ENCODE data around the gene EBI3. TPM values are rescaled to one million over a fixed set of nuclear protein-coding genes. Genes with fewer than 3 reads are reported as not detected.

EBI3 gene
- total and polyA plus RNA-seq, 2 of the 13 experiments (the other 11 are each of a cell fraction or from before 2014, with no cell fraction given) = 3.4 TPM; not detected in 1

DNA sequence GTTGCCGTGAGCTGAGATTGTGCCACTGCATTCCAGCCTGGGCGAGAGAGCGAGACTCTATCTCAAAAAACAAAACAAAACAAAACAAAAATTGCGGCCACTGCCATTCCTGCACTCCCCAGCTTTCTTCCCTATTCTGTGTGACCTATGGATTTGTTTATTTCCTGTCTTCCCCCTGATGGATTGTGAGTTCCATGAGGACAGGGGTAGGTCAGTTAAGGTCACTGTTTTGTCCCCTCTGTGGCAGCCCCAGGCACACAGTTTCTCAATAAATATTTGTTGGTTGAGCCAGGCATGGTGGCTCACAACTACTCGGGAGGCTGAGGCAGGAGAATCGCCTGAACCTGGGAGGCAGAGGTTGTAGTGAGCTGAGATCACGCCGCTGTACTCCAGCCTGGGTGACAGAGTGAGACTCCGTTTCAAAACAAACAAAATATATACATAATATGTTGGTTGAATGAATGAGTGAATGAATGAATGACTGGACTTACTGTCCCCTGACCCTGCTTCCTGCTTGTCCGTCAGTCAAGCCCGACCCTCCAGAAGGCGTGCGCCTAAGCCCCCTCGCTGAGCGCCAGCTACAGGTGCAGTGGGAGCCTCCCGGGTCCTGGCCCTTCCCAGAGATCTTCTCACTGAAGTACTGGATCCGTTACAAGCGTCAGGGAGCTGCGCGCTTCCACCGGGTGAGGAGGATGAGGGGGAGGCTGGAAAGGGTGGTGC is 5.0 kb downstream of the EBI3 start (continued):
- TF ChIP-seq, protein P1, sequence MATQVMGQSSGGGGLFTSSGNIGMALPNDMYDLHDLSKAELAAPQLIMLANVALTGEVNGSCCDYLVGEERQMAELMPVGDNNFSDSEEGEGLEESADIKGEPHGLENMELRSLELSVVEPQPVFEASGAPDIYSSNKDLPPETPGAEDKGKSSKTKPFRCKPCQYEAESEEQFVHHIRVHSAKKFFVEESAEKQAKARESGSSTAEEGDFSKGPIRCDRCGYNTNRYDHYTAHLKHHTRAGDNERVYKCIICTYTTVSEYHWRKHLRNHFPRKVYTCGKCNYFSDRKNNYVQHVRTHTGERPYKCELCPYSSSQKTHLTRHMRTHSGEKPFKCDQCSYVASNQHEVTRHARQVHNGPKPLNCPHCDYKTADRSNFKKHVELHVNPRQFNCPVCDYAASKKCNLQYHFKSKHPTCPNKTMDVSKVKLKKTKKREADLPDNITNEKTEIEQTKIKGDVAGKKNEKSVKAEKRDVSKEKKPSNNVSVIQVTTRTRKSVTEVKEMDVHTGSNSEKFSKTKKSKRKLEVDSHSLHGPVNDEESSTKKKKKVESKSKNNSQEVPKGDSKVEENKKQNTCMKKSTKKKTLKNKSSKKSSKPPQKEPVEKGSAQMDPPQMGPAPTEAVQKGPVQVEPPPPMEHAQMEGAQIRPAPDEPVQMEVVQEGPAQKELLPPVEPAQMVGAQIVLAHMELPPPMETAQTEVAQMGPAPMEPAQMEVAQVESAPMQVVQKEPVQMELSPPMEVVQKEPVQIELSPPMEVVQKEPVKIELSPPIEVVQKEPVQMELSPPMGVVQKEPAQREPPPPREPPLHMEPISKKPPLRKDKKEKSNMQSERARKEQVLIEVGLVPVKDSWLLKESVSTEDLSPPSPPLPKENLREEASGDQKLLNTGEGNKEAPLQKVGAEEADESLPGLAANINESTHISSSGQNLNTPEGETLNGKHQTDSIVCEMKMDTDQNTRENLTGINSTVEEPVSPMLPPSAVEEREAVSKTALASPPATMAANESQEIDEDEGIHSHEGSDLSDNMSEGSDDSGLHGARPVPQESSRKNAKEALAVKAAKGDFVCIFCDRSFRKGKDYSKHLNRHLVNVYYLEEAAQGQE (IDR thresholded peaks at IDR 0.05; ENCODE audit: borderline replicate concordance in 1 of 2, low read depth in 1 of 2, low read length in 2 of 2) = no peak
- TF ChIP-seq ZNF619 (CRISPR knock-in tag; IDR thresholded peaks at IDR 0.05) = no peak
- 0 out of 2 replicates have a peak, but pooled peaks have one; percentile 7 for TF ChIP-seq FOXK2 (IDR thresholded peaks at IDR 0.05)
- TF ChIP-seq, protein P2, sequence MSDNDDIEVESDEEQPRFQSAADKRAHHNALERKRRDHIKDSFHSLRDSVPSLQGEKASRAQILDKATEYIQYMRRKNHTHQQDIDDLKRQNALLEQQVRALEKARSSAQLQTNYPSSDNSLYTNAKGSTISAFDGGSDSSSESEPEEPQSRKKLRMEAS (IDR thresholded peaks at IDR 0.05) = peak; percentile 26; the same call in 1 of the 2 replicates
- no peak; the same call in 1 of the 2 replicates for TF ChIP-seq ZNF547 (CRISPR knock-in tag; IDR thresholded peaks at IDR 0.05)
- no peak for TF ChIP-seq ISX (CRISPR knock-in tag; conservative IDR thresholded peaks at IDR 0.05)
- peak; percentile 89; the same call in 1 of the 2 replicates for TF ChIP-seq RXRA (CRISPR knock-in tag; IDR thresholded peaks at IDR 0.05)
- no peak for TF ChIP-seq MTA3 (CRISPR knock-in tag; IDR thresholded peaks at IDR 0.05)
- TF ChIP-seq SOX13 (IDR thresholded peaks at IDR 0.05) = no peak
- TF ChIP-seq SOX13 (CRISPR knock-in tag; conservative IDR thresholded peaks at IDR 0.05 in 1 of 2, IDR thresholded peaks at IDR 0.05 in 1 of 2) = peak in 1 of 2 experiments; percentile 32; a peak in 1 of 4 replicates
- TF ChIP-seq RXRB (CRISPR knock-in tag; IDR thresholded peaks at IDR 0.05; ENCODE audit: borderline replicate concordance) = peak; percentile 99
- no peak for TF ChIP-seq CEBPG (CRISPR knock-in tag; IDR thresholded peaks at IDR 0.05)
- no peak for TF ChIP-seq SNAI1 (CRISPR knock-in tag; IDR thresholded peaks at IDR 0.05; ENCODE audit: borderline replicate concordance)
- TF ChIP-seq SMAD3 (CRISPR knock-in tag; IDR thresholded peaks at IDR 0.05) = no peak
- TF ChIP-seq SMC3 (IDR thresholded peaks at IDR 0.05; ENCODE audit: low read length) = no peak
- TF ChIP-seq ZNF567 (CRISPR knock-in tag; IDR thresholded peaks at IDR 0.05; ENCODE audit: borderline replicate concordance) = no peak
- no peak for TF ChIP-seq NFIC (IDR thresholded peaks at IDR 0.05; ENCODE audit: low read length)
- TF ChIP-seq, protein P3, sequence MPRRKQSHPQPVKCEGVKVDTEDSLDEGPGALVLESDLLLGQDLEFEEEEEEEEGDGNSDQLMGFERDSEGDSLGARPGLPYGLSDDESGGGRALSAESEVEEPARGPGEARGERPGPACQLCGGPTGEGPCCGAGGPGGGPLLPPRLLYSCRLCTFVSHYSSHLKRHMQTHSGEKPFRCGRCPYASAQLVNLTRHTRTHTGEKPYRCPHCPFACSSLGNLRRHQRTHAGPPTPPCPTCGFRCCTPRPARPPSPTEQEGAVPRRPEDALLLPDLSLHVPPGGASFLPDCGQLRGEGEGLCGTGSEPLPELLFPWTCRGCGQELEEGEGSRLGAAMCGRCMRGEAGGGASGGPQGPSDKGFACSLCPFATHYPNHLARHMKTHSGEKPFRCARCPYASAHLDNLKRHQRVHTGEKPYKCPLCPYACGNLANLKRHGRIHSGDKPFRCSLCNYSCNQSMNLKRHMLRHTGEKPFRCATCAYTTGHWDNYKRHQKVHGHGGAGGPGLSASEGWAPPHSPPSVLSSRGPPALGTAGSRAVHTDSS (CRISPR knock-in tag; conservative IDR thresholded peaks at IDR 0.05) = no peak
- TF ChIP-seq REL (CRISPR knock-in tag; conservative IDR thresholded peaks at IDR 0.05) = no peak
- 0 out of 2 replicates have a peak, but pooled peaks have one; percentile 22 for TF ChIP-seq ZSCAN21 (CRISPR knock-in tag; IDR thresholded peaks at IDR 0.05; ENCODE audit: borderline replicate concordance)
